Fibroblast of skin of right quadriceps (primary cell): ENCODE data around the gene LYVE1.

Experiments used
- DNase-seq: peaks from one replicate; pipeline ENCODE4 v3.0.0-alpha.2; 2013

Gene LYVE1

DNA sequence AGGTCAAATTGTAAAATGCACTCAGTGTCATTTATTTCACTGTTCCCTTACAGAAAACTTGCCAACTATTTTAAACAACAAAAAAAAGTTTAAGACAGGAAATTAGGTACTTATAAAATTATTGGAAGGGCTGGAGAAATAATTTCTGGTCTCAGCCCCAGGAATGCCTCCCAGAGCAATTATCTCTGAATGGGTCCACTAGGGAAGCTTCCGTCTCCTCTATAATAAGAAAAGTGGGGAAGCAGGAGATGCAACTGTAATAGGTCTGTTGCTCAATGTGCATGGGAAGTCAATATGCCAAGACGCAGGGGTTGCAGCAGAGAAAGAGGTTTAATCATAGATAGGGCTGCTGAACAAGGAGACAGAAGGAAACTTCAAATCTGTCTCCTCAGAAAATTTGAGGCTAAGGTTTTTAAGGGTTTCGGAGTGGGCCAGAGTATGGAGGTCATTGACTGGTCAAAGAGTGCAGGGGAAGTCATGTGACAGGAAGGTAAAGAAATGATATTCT lies 16.6 kb downstream of the LYVE1 start:
- DNase-seq, result no peak

DNA sequence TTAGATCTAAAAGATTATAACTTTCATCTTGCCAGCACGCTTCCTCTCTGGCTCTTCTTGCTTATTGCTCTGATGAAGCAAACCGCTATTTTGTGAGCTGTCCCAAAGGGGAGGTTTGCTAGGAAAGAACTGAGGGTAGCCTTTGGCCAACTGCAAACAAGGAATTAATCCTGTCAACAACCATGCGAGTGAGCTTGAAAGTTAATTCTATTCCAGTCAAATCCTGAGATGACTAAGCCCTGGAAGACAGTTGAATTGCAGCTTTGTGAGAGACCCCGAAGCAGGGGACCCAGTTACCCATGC lies 17.2 kb downstream of the LYVE1 start:
- peak; percentile 26 for DNase-seq

DNA sequence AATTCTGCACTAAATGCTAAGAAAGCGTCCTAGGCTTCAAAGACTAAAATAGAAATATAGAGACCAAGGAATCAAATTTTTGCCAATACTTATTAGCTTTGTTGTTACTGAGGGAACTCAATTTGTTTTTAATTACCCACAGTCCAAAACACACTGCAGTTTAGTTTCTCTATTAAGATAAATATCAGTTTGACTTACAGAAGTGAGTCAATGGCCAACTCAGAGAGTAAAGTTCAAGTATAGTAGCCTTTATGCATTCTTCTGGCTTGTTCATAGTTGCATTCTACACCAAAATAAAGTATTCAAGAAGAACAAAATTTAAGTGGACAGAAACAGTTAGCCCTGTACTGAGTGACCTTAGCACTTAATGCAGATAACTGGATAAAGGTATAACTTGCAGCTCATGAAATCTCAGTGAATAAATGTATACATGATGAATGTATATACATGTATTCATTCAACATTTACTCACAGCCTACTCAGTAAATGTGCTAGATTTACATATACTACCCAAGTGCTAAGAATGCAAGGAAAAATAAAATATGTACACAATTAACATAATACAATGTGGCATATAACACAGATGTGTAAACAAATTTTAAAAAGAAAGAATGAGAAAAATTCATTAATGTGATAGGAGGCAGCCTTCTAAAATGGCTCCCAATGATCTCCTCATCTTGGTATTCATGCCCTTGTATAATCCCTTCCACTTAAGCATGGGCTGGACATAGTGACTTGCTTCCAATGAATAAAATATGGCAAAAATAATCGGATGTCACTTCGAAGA lies 17.8 kb downstream of the LYVE1 start:
- DNase-seq, result peak; percentile 58

DNA sequence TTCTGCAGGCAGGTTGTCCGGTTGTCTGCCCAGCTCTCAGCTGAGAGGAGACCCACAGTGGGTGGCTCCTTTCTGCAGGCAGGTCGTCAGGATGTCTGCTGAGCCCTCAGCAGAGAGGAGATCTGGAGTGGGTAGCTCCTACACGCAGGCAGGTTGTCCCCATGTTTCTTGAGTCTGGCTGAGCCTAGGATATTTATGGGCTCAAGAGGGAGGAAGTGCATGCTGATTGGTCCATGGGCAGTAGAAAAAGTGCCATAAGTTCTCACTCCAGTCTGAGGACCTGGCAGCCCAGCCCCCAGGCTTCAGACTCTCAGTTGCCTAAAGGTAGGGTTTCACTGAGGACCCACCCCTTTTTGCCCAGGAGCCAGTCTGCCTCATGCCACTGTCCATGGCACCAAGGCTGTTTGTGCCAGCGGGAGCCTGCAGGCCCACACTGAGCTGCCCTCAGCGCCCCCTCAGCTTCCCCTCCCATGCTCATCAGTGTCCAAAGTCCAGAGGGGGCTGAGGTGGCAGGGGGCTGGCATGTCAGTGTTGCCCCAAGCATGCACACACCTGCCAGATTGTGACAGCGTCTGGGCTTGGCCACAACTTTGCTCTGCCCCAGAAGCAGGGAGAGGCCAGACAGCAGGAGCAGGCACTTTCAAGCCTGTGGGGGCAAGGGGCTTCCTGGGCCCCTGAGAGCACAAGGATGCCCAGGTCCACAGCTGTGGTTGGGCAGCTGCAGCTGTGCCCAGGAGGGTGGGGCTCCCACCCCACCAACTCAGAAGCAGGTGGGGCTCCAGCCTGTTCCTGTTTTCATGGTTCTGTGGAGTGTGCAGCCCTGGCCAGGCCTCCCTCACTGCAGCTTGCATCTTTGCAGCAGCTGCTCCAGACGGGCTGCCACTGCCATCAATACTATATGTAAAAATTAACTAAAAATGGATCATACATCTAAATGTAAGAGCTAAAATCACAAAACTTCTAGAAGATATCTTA lies 23.7 kb downstream of the LYVE1 start:
- DNase-seq, result no peak

DNA sequence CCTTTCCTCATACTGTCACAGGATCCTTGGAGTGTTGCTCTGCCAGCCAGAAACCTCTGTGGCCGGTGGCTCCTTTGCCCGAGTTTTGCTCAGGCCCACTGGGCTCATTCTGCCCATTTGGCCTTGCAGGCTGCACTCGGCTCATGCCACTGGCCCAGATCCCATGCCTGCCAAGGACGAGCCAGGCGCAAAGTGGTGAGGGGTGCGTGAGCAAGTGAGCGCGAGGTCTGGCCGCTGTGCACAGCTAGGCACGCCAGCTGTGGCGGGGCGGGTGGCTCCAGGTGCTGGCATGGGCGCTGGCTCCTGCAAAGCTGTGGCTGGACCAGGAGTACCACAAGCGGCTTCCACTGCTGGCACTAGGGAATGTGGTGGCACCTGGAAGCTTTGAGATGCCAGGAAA lies 24.7 kb downstream of the LYVE1 start:
- DNase-seq, result no peak

DNA sequence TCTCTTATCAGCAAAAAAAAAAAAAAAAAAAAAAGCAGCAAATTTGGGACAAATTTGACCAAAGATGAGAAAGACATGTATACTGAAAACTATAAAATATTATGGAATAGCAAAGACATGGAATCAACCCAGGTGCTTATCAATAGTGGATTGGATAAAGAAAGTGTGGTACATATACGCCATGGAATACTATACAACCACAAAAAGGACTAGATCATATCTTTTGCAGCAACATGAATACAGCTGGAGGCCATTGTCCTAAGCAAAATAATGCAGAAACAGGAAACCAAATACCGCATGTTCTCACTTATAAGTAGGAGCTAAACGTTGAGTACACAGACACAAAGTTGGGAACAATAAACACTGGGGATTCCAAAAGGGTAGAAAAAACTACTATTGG lies 25.7 kb downstream of the LYVE1 start:
- no peak for DNase-seq

DNA sequence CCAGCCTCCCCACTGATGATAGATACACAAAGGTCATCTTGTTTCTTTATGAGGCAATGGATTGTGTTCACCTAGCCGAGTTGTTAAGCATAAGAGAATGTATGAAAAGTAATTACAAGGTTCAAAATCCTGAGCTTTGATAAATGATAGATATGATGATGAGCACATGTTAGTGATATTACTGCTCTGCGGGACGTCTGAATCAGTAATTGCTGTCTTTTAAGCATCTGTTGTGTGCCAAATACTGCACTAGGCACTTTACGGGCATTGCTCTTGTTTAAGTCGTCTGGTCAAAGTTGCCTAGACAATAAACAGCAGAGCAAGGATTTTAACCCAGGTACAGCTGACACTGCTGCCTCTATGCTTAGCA lies 26.9 kb downstream of the LYVE1 start:
- DNase-seq, result peak; percentile 15

DNA sequence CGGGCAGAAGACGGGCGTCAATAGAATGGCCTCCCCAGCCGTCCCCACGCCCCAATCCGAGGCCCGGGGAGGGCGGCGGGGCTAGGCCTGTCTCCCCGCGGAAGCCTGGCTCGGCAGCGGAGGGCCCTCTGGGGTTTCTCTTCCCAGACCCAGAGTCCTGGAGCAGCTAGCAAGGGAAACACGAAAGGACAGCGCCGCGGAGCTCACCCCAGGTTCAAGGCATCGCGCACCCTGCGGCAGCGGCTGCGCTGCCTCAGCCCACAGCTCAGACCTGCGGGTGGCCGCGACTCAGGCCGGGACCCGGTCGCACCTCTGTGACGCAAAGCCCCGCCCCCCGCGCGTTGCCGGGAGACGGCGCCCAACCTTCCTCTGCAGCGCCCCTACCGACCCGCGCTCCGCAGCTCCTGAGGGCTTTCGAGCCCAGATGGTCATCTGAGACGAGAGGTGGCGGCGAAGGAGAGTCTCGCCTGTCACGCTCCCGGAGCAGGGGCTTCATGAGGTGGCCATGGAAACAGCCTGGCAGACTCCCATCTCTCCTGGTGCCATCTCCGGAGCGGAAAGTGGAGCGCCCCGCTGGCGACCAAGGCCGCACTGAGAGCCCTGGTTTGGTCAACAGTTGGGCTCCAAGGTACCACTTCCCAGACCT lies 27.4 kb downstream of the LYVE1 start, which contains the start of gene RNF141:
TSS of gene RNF141 (minus strand) at position 273 of the 646 bp plus-strand sequence. CDS start 7,029 bp downstream, outside the sequence.
- DNase-seq, result peak; percentile 89

DNA sequence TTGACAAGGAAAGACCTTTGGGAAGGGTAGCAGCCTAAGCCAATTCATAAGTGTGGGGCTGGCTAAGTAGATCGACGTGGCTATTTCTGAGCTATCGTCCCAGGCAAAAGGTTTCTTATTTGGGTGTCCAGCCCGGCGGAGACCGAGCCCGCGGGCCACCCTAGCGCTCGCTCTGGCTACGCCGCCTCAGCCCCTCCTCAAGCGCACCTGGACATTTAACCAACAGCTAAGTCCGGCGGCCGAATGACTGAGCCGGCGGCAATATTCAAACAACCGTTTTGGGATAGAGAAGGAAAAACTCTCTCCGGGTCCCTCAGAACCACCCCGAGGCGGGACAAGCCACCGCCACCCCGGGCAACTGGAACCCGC lies 27.9 kb downstream of the LYVE1 start:
- peak; percentile 21 for DNase-seq

DNA sequence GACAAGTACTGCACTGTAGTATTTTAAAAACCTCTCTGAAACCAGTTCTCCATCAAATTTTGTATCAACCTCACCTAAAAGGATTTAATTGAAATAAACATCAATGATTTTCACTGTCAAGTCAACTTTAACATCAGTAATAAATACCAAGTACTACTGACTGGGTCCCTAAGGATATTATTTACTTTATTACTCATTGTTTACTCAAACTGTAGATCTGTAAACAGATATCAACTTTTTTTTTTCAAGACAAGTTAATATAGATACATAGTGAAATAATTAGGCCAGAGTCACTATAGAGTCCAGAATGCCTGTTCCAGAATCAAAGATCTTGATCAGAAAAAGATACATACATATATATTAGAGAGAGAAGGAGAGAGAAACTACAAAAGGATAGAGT lies 29.1 kb downstream of the LYVE1 start:
- DNase-seq, result no peak

DNA sequence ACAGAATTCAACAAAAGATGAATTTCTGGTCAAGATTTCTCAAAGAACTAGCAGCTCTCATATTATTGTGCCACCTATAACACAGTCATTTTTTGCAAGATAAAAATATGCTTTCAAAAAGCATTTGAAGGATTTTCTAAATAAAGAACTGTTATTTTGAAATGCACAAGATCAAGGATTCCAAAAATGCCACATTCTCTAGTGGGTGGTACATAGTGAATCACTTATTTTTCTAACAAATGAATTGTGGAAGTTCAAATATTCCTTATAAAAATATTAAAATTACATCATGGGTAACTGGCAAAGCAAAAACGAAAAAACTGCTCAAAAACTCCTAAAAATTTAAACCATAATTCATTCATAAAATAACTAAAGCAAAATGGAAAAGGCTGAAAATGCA lies 29.5 kb downstream of the LYVE1 start:
- no peak for DNase-seq

DNA sequence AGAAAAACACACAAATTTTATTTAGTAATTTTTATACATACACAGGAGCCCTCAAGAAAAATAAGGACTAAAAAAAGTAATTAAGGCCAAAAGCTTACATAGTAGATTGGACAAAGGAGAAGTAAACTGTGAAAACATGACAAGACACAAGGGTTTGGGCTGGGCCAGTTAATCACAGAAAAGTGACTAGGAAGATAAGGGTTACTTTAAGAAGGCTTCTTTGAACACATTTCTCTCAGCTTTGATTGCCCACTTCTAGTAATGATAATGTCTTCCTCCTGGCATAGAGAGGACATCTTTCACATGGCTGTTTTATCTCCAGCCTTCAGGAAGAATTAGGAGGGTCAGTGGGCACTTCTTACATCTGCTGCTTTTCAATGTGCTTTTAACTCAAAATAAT lies 30.9 kb downstream of the LYVE1 start:
- no peak for DNase-seq

DNA sequence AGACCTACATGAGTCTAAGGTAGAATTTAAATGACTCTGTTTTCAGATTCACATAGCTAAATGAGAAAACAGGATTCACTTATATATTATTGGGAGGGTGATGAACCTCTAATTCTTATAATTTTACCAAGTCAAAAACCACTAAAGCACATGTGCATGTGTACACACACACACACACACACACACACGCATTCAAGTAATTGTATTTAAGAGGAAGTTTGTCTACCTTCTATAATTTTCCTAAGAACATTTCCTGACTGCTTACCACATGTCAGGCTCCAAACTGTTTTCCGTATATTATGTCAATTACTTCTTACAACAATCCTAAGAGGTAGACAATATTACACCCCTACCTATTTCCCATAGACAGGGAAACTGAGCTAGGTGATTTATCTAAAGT lies 34.1 kb downstream of the LYVE1 start:
- no peak for DNase-seq

DNA sequence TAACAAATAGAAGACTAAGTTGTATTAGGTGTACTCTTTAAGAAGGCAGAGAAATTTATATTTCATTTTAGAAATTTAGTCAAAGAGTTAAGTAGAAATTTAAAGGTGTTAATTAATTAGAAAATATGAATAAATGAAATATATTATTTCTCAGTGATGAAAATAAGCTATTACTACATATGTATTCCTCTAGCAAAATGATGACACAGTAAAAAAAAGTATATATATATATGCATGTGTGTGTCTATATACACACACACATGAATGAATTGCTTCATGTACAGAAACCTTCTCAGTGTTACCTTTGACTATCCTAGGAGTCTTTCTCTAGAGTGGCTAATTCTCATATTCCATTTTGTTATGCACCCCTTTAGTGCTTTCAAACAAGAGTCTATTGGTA lies 35.1 kb downstream of the LYVE1 start:
- no peak for DNase-seq

DNA sequence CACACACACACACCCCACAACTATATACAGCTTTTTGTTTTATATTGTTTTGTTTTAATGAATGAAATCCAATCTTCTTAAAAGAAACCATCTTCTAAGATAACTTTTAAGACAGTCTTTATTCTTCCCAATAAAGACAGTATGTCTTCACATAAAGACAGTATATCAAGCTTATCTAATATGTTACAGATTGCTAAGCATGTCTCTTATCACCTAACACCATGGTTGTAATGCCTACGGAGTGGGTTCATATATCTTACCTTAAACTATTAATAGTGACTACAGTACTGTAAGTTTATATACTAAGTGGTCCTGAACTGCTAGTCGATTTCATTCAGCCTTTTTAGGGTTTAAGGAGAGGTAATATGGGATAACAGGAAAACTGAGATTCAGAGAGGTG lies 35.9 kb downstream of the LYVE1 start:
- no peak for DNase-seq

DNA sequence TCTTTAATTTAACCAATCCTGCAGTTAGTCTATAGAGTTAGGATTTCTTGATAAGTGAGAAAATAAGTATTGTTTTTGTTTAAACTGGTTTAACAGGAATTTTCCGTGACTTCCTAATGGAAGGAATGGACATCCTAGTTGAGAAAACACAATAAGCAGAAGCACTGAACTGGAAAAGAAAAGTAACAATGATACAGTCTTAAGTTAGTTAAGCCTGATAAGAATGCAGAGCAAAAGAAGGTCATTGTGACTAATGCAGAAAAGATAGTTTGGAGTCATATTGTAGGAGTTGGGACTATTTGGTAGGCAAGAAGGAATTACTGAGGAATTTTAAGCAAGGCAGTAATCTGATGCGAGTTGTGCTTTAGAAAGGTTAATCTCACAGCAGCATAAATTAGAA lies 39.2 kb downstream of the LYVE1 start:
- peak; percentile 20 for DNase-seq

DNA sequence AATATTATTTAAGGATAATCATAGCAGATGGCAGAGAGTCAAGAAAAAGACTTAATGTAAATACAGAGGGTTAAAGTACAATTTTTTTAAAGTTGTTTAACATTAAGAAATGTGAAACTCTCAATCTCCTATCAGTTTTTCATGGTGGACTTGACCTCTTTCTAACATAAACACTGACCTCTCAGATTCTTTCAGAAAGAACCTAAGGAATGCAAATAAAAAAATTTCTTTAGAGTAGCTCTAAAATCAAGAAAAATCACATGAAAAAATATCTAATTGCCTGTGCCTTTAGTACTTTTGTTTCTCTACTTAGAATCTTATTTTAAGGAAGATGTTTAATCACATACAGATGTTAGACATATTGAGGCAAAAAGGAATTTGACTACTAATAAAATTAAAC lies 40.3 kb downstream of the LYVE1 start:
- DNase-seq, result no peak

DNA sequence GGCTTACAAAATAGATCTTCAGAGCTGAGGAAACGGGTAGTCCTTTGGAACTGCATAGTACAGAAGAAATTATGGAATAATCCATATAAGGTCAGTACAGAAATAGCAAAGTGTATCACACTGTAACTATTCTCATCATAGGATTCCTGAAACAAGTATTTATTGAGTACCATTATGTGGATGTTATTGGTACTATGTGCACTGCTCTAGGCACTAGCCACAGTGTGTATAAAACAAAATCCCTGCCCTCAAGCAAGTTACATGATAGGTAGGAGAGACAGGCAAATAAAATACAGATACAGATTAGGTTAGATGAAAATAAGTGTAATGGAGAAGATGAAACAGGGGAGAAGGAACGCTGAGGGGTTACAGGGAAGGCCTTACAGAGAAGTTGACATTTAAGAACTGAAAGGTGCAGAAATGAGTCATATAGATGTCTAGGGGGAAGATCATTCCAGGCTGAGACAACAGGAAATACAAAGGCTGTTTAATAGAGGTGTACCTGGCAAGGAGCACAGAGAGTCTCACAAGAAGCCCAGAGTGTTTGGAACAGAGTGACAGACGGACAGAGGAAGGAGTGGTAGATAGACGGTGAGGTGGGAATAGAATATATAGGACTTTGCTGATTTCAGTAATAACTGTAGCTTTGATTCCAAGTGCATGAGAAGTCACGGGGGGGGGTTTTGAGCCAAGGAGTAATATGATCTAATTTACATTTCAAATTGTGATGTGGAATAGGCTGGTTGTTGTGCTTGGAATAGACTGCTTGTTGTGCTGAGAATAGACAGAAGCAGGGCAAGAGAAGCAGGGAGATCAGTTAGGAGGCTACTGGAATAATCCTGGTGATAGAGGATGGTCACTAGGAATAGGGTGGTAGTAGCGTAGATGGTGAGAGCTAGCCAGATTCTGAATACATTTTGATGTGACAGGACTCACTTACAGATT lies 41.2 kb downstream of the LYVE1 start:
- DNase-seq, result no peak

DNA sequence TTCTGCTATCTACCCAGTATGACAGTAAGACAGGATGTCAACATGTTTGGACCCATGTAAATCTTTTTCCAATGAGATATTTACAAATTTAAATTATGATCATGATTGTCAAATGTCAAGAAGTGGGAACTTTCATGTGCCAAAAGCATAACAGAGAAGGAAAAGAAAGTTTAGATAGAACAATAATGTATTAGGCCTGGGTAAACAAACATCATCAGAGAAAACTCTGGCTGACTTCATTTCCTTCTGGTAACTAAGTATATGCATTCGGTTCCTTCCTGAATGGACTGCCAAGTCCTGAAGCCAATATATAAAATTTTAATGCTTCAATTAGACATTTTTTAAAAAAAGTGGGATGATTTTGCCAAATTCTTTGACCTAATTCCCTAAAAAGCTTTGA lies 44.0 kb downstream of the LYVE1 start:
- DNase-seq, result no peak

DNA sequence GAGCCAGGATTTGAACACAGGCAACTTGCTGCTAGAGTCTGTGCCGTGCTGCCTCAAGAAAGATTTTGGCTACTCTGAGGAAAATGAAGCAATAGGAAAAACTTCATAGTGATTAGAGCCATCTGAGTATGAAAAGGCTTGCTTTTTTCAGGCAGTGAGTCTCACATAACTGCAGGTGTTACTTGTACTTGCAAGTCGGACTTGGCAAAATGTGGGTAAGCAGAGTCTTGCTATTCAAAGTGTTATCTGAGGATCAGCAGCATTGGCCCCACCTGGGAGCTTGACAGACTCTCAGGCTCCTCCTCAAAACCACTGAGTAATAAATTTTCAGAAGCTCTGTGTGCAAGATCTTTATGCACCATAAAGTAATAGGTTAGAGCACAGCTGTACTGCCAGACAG lies 45.5 kb downstream of the LYVE1 start:
- DNase-seq, result no peak

DNA sequence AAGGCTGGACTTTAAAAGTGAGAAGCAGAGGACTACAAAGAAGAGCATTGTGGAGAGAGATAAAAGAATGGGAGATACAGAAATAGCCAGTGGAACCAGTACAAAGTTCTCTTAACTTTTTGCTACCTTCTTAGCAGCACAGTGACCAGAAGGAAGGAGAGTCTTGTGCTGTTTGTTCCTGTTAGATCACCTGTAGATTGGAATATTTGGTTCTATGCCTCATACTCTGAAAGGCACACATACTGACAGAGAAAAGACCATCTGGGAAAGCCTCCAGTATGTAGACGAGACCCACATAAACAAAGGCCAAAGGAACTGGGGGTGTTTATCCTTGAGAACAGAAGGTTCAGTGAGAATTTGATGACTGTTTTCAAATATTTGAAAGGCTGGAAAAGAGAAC lies 46.2 kb downstream of the LYVE1 start:
- no peak for DNase-seq

DNA sequence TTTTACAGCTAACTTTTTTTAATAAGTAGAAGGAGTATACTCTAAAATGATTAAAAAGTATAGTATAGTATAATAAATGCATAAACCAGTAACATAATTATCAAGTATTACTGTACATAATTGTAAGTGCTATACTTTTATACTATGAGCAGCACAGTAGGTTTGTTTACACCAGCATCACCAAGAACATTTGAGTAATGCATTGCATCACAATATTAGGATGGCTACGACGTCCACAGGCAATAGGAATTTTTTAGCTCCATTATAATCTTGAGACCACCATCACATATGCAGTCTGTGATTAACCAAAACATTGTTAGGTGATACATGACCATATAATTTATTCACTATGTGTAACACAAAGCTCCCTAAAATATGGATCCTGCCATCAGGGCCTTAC lies 47.9 kb downstream of the LYVE1 start:
- no peak for DNase-seq
